ENCODE data around the gene SLC22A1.

SLC22A1 gene

DNA sequence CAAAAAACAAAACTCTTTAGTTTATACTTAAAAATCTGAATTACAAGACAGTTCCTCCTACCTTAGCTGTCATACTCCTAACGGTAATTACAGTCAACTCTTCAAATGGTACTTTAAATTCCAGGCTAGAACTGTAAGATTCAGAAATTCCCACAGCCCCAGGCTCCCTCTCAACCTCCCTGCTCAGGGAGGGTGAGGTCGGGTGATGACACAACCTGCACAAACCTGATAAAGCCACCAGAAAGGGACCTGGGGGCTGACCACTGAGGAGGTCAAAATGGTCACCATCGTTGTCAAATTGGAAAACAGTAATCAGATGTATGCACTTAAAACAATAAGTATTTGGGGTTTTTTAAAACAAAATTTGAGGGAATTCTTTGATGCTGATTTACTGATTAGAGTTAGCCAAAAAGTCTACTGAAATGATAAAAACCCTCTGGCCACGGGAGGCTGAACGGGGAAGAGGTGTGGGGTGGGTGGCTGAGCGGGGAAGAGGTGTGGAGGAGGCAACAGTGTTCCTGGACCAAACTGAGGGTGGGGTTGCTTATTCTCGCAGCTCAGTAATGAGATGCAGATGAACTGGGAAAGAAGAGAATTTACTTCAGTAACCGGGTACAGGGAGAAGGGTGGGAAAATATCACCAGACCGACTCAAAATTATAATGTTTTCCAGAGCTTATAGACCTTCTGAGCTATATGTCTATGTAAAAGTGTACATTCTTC is 52.4 kb downstream of the SLC22A1 start:
- no peak for DNase-seq (ENCODE audit: low read depth in 2 of 2)

- no peak for DNase-seq (ENCODE audit: low read depth in 2 of 2)
Observed at GRCh38 chr6:160174681-160175080, 53.1 kb downstream of the SLC22A1 start.

DNA sequence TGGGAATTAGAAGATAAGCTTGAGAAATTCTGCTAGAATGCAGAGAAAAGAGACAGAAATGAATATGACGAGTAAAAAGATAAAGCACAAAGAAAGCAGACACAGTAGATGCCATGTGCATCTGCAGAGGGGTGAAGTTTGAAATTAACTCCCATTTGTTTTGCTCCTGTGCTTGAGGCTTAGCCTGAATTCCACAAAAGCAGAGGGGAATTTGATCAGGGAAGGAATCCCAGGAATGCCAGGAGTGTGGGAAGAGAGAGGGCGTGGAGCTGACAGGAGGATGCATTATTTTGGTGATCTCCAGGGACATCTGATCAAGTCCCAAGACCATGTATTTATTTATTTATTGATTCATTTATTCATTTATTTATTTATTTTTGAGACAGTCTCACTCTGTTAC is 55.6 kb downstream of the SLC22A1 start:
- DNase-seq (ENCODE audit: low read depth in 2 of 2), result no peak

DNA sequence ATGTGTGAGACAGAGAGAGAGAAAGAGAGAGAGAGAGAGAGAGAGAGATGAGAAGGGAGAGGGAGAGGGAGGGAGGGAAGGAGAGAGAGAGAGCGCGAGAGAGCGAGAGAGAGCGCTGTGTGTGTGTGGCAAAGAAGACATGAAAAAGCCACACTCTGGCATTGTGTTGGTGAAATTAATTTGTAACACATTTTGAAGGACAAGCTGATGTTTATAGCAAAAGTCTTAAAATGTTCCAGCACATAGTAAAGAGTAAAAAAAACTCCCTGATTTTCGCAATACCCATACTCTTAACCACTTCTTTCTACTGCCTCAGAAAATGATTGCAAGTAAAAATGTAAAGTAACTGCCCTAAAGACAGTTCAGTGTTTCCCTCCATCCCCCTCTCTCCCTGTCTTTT is 56.7 kb downstream of the SLC22A1 start:
- no peak for DNase-seq (ENCODE audit: low read depth in 2 of 2)

GRCh38 chr6:160180706-160181105 is 59.1 kb downstream of the SLC22A1 start:
- no peak for DNase-seq (ENCODE audit: low read depth in 2 of 2)

GRCh38 chr6:160188773-160189172 is 67.2 kb downstream of the SLC22A1 start:
- DNase-seq (ENCODE audit: low read depth in 2 of 2), result no peak

- no peak for DNase-seq (ENCODE audit: low read depth in 2 of 2)
Observed at GRCh38 chr6:160190081-160190480, 68.5 kb downstream of the SLC22A1 start.

DNA sequence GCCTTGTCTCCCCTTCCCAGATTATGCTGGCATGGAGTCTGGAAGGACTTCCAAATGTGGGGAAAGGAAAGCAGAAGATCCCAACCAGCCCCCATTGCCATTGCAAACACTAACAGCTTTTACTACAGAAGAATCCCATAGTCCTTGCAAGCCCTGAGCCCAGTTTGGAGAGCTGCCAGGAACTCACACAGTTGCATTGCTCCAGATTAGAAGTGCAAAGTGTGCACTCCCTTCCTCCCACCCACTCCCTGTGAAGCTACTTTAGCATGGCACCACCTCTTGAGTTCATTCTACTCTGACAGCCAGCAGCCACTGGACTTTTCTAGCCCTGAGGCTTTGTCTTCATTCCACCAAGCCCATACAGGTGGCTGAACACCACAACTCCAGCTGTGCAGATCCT is 69.4 kb downstream of the SLC22A1 start:
- no peak for DNase-seq (ENCODE audit: low read depth in 2 of 2)

GRCh38 chr6:160192840-160193239 is 71.2 kb downstream of the SLC22A1 start:
- no peak for DNase-seq (ENCODE audit: low read depth in 2 of 2)

DNA sequence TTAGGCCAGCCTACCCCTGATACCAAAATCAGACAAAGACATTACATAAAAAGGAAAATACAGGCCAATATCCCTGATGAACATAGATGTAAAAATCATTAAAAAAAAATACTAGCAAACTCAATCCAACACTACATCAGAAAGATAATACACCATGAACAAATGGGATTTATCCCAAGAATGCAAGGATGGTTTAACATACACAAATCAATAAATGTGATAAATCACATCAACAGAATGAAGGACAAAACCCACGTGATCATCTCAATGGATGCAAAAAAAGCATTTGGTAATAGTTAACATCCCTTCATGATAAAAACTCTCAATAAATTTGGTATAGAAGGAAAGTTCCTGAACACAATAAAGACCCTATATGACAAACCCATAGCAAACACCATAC is 73.2 kb downstream of the SLC22A1 start:
- no peak for DNase-seq (ENCODE audit: low read depth in 2 of 2)

- no peak for DNase-seq (ENCODE audit: low read depth in 2 of 2)
Observed at GRCh38 chr6:160197662-160198061, 76.0 kb downstream of the SLC22A1 start.

GRCh38 chr6:160198606-160199211 is 77.1 kb downstream of the SLC22A1 start:
- no peak for DNase-seq (ENCODE audit: low read depth in 2 of 2)

DNA sequence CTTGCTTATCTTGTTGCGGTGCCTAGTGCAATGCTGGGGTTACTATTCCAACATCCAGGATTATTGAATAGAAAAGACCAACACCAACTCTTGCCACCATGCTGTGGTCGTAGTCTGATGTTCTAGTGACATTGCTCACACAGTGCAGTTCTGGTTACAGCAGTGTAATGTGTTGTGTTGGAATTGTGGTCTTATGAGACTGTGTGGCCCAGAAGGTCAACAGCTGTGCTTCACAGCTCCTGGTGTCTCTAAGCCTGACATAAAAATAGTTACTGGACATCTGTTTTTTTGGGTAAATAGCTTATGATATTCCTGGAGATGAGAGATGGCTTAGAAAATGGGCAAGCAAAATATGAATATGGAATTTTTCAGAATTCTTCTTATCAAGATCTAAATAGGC is 79.4 kb downstream of the SLC22A1 start:
- no peak for DNase-seq (ENCODE audit: low read depth in 2 of 2)

DNA sequence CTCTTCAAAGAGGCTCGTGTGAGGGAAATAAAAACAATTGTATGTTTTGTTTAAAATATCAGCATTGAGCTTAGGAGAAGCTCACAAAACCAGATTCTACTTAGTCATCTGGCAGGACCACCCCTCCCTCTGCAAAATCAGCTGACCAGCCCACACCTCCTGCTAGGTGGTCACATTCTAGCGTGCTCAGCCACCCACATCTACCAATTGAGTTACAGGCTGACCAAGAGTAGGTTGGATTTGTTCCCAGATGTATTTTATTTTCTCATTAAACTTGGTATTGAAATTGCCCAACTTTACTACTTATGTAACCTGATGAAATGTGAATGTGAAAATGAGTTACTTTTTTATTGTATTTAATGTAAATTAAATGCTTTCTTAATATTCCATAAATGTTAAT is 80.8 kb downstream of the SLC22A1 start:
- no peak for DNase-seq (ENCODE audit: low read depth in 2 of 2)

- DNase-seq (ENCODE audit: low read depth in 2 of 2), result no peak
Observed at GRCh38 chr6:160203076-160203475, 81.5 kb downstream of the SLC22A1 start.

GRCh38 chr6:160203522-160203921 is 81.9 kb downstream of the SLC22A1 start:
- no peak for DNase-seq (ENCODE audit: low read depth in 2 of 2)

GRCh38 chr6:160203953-160204352 is 82.3 kb downstream of the SLC22A1 start:
- no peak for DNase-seq (ENCODE audit: low read depth in 2 of 2)

GRCh38 chr6:160204710-160205109 is 83.1 kb downstream of the SLC22A1 start:
- no peak for DNase-seq (ENCODE audit: low read depth in 2 of 2)

GRCh38 chr6:160207618-160208017 is 86.0 kb downstream of the SLC22A1 start:
- no peak for DNase-seq (ENCODE audit: low read depth in 2 of 2)
